Trophoblast cell (in vitro differentiated cells and primary cell): ENCODE data around the gene RAMP2.

Experiments used
- DNase-seq, 2 donors: peaks; one replicate each; pipeline ENCODE4 v3.0.0-alpha.2; 2016
- H2AFZ ChIP-seq: 2 replicates; pipeline ENCODE4 v1.6.1; 2013; ENCODE audit warnings: low read length, moderate library complexity, mild to moderate bottlenecking; ENCODE audit not compliant: insufficient read depth, poor library complexity
- H2AK5ac ChIP-seq: 2 replicates; pipeline ENCODE4 v1.6.1; 2013; ENCODE audit warnings: mild to moderate bottlenecking, low read length
- H2BK120ac ChIP-seq: 2 replicates; pipeline ENCODE4 v1.6.1; 2013; ENCODE audit warnings: low read length, mild to moderate bottlenecking, moderate library complexity; ENCODE audit not compliant: insufficient read depth, poor library complexity
- H2BK12ac ChIP-seq: 2 replicates; pipeline ENCODE4 v1.6.1; 2013; ENCODE audit warnings: mild to moderate bottlenecking, low read length, moderate library complexity
- H2BK5ac ChIP-seq: 2 replicates; pipeline ENCODE4 v1.6.1; 2013; ENCODE audit warnings: low read length, low read depth, moderate library complexity, mild to moderate bottlenecking; ENCODE audit not compliant: poor library complexity
- H3K14ac ChIP-seq: 2 replicates; pipeline ENCODE4 v1.6.1; 2013; ENCODE audit warnings: mild to moderate bottlenecking, low read length
- H3K18ac ChIP-seq: 2 replicates; pipeline ENCODE4 v1.6.1; 2013; ENCODE audit warnings: mild to moderate bottlenecking, low read length
- H3K23ac ChIP-seq: 2 replicates; pipeline ENCODE4 v1.6.1; 2013; ENCODE audit warnings: low read length
- H3K27ac ChIP-seq: 2 replicates; pipeline ENCODE4 v1.5.1; 2013; ENCODE audit warnings: low read depth, mild to moderate bottlenecking, inconsistent platforms, low read length, moderate library complexity
- H3K27me3 ChIP-seq: 2 replicates; pipeline ENCODE4 v1.6.1; 2013; ENCODE audit warnings: inconsistent platforms, mild to moderate bottlenecking, low read length, moderate library complexity; ENCODE audit not compliant: insufficient read depth
- H3K36me3 ChIP-seq, 2 experiments: 1 replicate in 1 of 2; 2 replicates in 1 of 2; pipeline ENCODE4 v1.6.1; 2013; ENCODE audit warnings: low read length in 2 of 2, mild to moderate bottlenecking in 2 of 2, moderate library complexity in 1 of 2; ENCODE audit not compliant: insufficient read depth in 2 of 2, control insufficient read depth in 1 of 2
- H3K4ac ChIP-seq: 2 replicates; pipeline ENCODE4 v1.6.1; 2013; ENCODE audit warnings: low read depth, mild to moderate bottlenecking, low read length, moderate library complexity
- H3K4me1 ChIP-seq, 2 experiments: 1 replicate in 1 of 2; 2 replicates in 1 of 2; pipeline ENCODE4 v1.6.1; 2013; ENCODE audit warnings: low read length in 2 of 2, mild to moderate bottlenecking in 2 of 2, moderate library complexity in 1 of 2; ENCODE audit not compliant: insufficient read depth in 2 of 2, control insufficient read depth in 1 of 2
- H3K4me2 ChIP-seq: 2 replicates; pipeline ENCODE4 v1.6.1; 2013; ENCODE audit warnings: inconsistent platforms, mild to moderate bottlenecking, low read length, moderate library complexity
- H3K4me3 ChIP-seq: 2 replicates; pipeline ENCODE4 v1.5.1; 2013; ENCODE audit warnings: mild to moderate bottlenecking, low read depth, low read length, inconsistent platforms
- H3K79me1 ChIP-seq: one replicate; pipeline ENCODE4 v1.6.1; 2013; ENCODE audit warnings: low read length
- H3K79me2 ChIP-seq: 2 replicates; pipeline ENCODE4 v1.6.1; 2013; ENCODE audit warnings: low read length, mild to moderate bottlenecking; ENCODE audit not compliant: control insufficient read depth, insufficient read depth, poor library complexity
- H3K9ac ChIP-seq: 2 replicates; pipeline ENCODE4 v1.6.1; 2013; ENCODE audit warnings: mild to moderate bottlenecking, low read length
- H3K9me3 ChIP-seq: 2 replicates; pipeline ENCODE4 v1.6.1; 2013; ENCODE audit warnings: low read depth, mild to moderate bottlenecking, control low read depth, inconsistent platforms, low read length; ENCODE audit not compliant: insufficient read depth
- H4K12ac ChIP-seq: 2 replicates; pipeline ENCODE4 v1.6.1; 2013; ENCODE audit warnings: low read depth, mild to moderate bottlenecking, low read length, moderate library complexity
- H4K8ac ChIP-seq: 2 replicates; pipeline ENCODE4 v1.6.1; 2013; ENCODE audit warnings: low read depth, mild to moderate bottlenecking, low read length, moderate library complexity
- H4K91ac ChIP-seq: one replicate; pipeline ENCODE4 v1.6.1; 2013; ENCODE audit warnings: low read depth, mild to moderate bottlenecking, low read length, moderate library complexity
- WGBS: extraction: QIAGEN DNeasy Blood & Tissue Kit; methylation state at CpG from one replicate; pipeline ENCODE4 v1.1.7; 2013; ENCODE audit warnings: missing lambda C conversion rate; ENCODE audit not compliant: insufficient read length, insufficient coverage; ENCODE audit errors: extremely low coverage; 5-methylcytosine and 5-hydroxymethylcytosine counted together

RAMP2 gene

GRCh38 chr17:42784409-42784808 is 23.4 kb downstream of the RAMP2 start:
- Histone ChIP-seq H4K12ac (no peak overlapping the region), H3K27me3 (peaks cover 9% of the 10 kb centered on the region), H3K9me3 (no peaks in the 10 kb centered on the region), H2AFZ (no peak overlapping the region), H4K91ac (no peak overlapping the region), H3K4me1 (peaks cover 24 to 29% of the 10 kb centered on the region in 2 experiments), H2BK5ac (no peak overlapping the region), H2BK120ac (peak overlapping the region; percentile 24), H3K27ac (no peak overlapping the region), H3K18ac (no peak overlapping the region), H2AK5ac (peak overlapping the region; percentile 40), H3K23ac (no peak overlapping the region), H3K4me3 (no peak overlapping the region), H3K79me2 (peaks cover 4% of the 10 kb centered on the region), H3K9ac (no peak overlapping the region), H4K8ac (no peak overlapping the region), H3K4ac (no peak overlapping the region), H3K36me3 (peaks cover under 1% of the 10 kb centered on the region in 2 experiments), H3K79me1 (peaks cover 4% of the 10 kb centered on the region), H2BK12ac (peak overlapping the region; percentile 46), H3K4me2 (no peak overlapping the region), H3K14ac (no peak overlapping the region)
- no peak for DNase-seq
- no CpG with 5 or more reads among the region's 25 CpGs for WGBS

GRCh38 chr17:42784811-42785592 is 24.0 kb downstream of the RAMP2 start:
- no peak overlapping the region for H2AK5ac ChIP-seq
- WGBS: no CpG with 5 or more reads among the region's 52 CpGs
- no peak overlapping the region for H3K23ac ChIP-seq
- H3K27ac ChIP-seq: no peak overlapping the region
- H3K4me2 ChIP-seq: no peak overlapping the region
- peaks cover 4% of the 10 kb centered on the region for H3K79me2 ChIP-seq
- no peak overlapping the region for H3K18ac ChIP-seq
- H3K14ac ChIP-seq: no peak overlapping the region
- H2AFZ ChIP-seq: no peak overlapping the region
- H3K36me3 ChIP-seq: no peaks in the 10 kb centered on the region
- no peak overlapping the region for H2BK12ac ChIP-seq
- H2BK120ac ChIP-seq: no peak overlapping the region
- H3K4ac ChIP-seq: no peak overlapping the region
- no peaks in the 10 kb centered on the region for H3K9me3 ChIP-seq
- H2BK5ac ChIP-seq: no peak overlapping the region
- H3K79me1 ChIP-seq: peaks cover 4% of the 10 kb centered on the region
- peaks cover 9% of the 10 kb centered on the region for H3K27me3 ChIP-seq
- no peak overlapping the region for H4K91ac ChIP-seq
- peaks cover 21 to 25% of the 10 kb centered on the region in 2 experiments for H3K4me1 ChIP-seq
- DNase-seq: no peak
- no peak overlapping the region for H4K8ac ChIP-seq
- no peak overlapping the region for H4K12ac ChIP-seq
- no peak overlapping the region for H3K4me3 ChIP-seq
- no peak overlapping the region for H3K9ac ChIP-seq

- H3K79me1 ChIP-seq: peaks cover 4% of the 10 kb centered on the region
- no peaks in the 10 kb centered on the region for H3K36me3 ChIP-seq
- no peak overlapping the region for H3K4me3 ChIP-seq
- H2BK120ac ChIP-seq: no peak overlapping the region
- H3K23ac ChIP-seq: no peak overlapping the region
- H2BK5ac ChIP-seq: no peak overlapping the region
- no peaks in the 10 kb centered on the region for H3K27me3 ChIP-seq
- H3K79me2 ChIP-seq: no peaks in the 10 kb centered on the region
- no peak overlapping the region for H4K8ac ChIP-seq
- H3K4me1 ChIP-seq: peaks cover 15 to 16% of the 10 kb centered on the region in 2 experiments
- no peak overlapping the region for H3K27ac ChIP-seq
- no peak overlapping the region for H3K9ac ChIP-seq
- no peak overlapping the region for H3K14ac ChIP-seq
- no peak overlapping the region for H2BK12ac ChIP-seq
- no peak overlapping the region for H3K4ac ChIP-seq
- no peaks in the 10 kb centered on the region for H3K9me3 ChIP-seq
- no peak overlapping the region for H3K18ac ChIP-seq
- WGBS: no CpG with 5 or more reads among the region's 11 CpGs
- no peak overlapping the region for H2AK5ac ChIP-seq
- no peak overlapping the region for H4K91ac ChIP-seq
- H2AFZ ChIP-seq: no peak overlapping the region
- no peak for DNase-seq
- H4K12ac ChIP-seq: no peak overlapping the region
- H3K4me2 ChIP-seq: no peak overlapping the region
Measured at GRCh38 chr17:42787266-42787665, 26.2 kb downstream of the RAMP2 start.

- no peak overlapping the region for H4K8ac ChIP-seq
- H2BK120ac ChIP-seq: no peak overlapping the region
- no peak overlapping the region for H2BK12ac ChIP-seq
- no peaks in the 10 kb centered on the region for H3K9me3 ChIP-seq
- no peaks in the 10 kb centered on the region for H3K79me2 ChIP-seq
- no peaks in the 10 kb centered on the region for H3K4me1 ChIP-seq
- H3K79me1 ChIP-seq: no peaks in the 10 kb centered on the region
- H2AFZ ChIP-seq: no peak overlapping the region
- no peak overlapping the region for H3K4me2 ChIP-seq
- H3K4ac ChIP-seq: no peak overlapping the region
- H3K4me3 ChIP-seq: no peak overlapping the region
- no peak for DNase-seq
- no peaks in the 10 kb centered on the region for H3K27me3 ChIP-seq
- H2BK5ac ChIP-seq: no peak overlapping the region
- H3K14ac ChIP-seq: no peak overlapping the region
- H2AK5ac ChIP-seq: no peak overlapping the region
- no peak overlapping the region for H3K27ac ChIP-seq
- no peak overlapping the region for H3K9ac ChIP-seq
- H4K12ac ChIP-seq: no peak overlapping the region
- no peak overlapping the region for H3K18ac ChIP-seq
- WGBS: no CpG with 5 or more reads among the region's 2 CpGs
- H4K91ac ChIP-seq: no peak overlapping the region
- H3K36me3 ChIP-seq: peaks cover 9 to 10% of the 10 kb centered on the region in 2 experiments
- H3K23ac ChIP-seq: no peak overlapping the region
Measured at GRCh38 chr17:42791948-42792347, 30.9 kb downstream of the RAMP2 start.
